Erythroblast (primary cell): ENCODE data around the gene EGFR.

Experiments used
- GATA1 ChIP-seq: IDR thresholded peaks from 2 replicates; pipeline ENCODE4 v1.6.1; 2011; ENCODE audit warnings: low read depth, mild to moderate bottlenecking, control low read depth, low read length, moderate library complexity
- POLR2A ChIP-seq: IDR thresholded peaks from 2 replicates; pipeline ENCODE4 v1.6.1; 2011; ENCODE audit warnings: mild to moderate bottlenecking, low read length

- no peak for TF ChIP-seq POLR2A
- TF ChIP-seq GATA1: no peak
Measured at GRCh38 chr7:55214707-55215106, 195.9 kb downstream of the EGFR start.
